ENCODE measurements around the gene NBPF1.
"Not testable (repeated sequence)": the region's sequence is repeated elsewhere in the genome, so short reads cannot be mapped to it uniquely, and the experiment has no call there.

The NBPF1 gene

GRCh38 chr1:16621681-16622315, 8.4 kb upstream of the NBPF1 start:
- not testable (repeated sequence) for DNase-seq (ENCODE audit: low spot score)

GRCh38 chr1:16621300-16621658, 7.9 kb upstream of the NBPF1 start:
- DNase-seq (ENCODE audit: low spot score): no peak

GRCh38 chr1:16619803-16620501, 6.6 kb upstream of the NBPF1 start:
- not testable (repeated sequence) for DNase-seq (ENCODE audit: low spot score)

GRCh38 chr1:16618719-16619118, 5.4 kb upstream of the NBPF1 start:
- no peak for DNase-seq (ENCODE audit: low spot score)

- no peak for DNase-seq (ENCODE audit: low spot score)
Observed at GRCh38 chr1:16617778-16618580, 4.6 kb upstream of the NBPF1 start.

GRCh38 chr1:16617114-16617631, 3.8 kb upstream of the NBPF1 start:
- DNase-seq (ENCODE audit: low spot score): no peak

- DNase-seq (ENCODE audit: low spot score): no peak
Observed at GRCh38 chr1:16615253-16616252, 2.2 kb upstream of the NBPF1 start.

- no peak for DNase-seq (ENCODE audit: low spot score)
Observed at GRCh38 chr1:16614361-16615252, 1.2 kb upstream of the NBPF1 start.

- DNase-seq (ENCODE audit: low spot score): peak; percentile 78
Observed at GRCh38 chr1:16612332-16613172, 812 bp downstream of the NBPF1 start.

GRCh38 chr1:16611981-16612331, 1.4 kb downstream of the NBPF1 start:
- DNase-seq (ENCODE audit: low spot score): not testable (repeated sequence)

GRCh38 chr1:16611164-16611563, 2.2 kb downstream of the NBPF1 start:
- not testable (repeated sequence) for DNase-seq (ENCODE audit: low spot score)

GRCh38 chr1:16610553-16610952, 2.8 kb downstream of the NBPF1 start:
- DNase-seq (ENCODE audit: low spot score): not testable (repeated sequence)

GRCh38 chr1:16609761-16610160, 3.6 kb downstream of the NBPF1 start:
- not testable (repeated sequence) for DNase-seq (ENCODE audit: low spot score)

- DNase-seq (ENCODE audit: low spot score): no peak
Observed at GRCh38 chr1:16608838-16609560, 4.4 kb downstream of the NBPF1 start.

GRCh38 chr1:16607853-16608815, 5.2 kb downstream of the NBPF1 start:
- DNase-seq (ENCODE audit: low spot score): not testable (repeated sequence)

- no peak for DNase-seq (ENCODE audit: low spot score)
Observed at GRCh38 chr1:16607433-16607851, 5.9 kb downstream of the NBPF1 start.

- DNase-seq (ENCODE audit: low spot score): not testable (repeated sequence)
Observed at GRCh38 chr1:16606666-16607432, 6.5 kb downstream of the NBPF1 start.

Measured in kidney capillary endothelial cell (primary cell).